HUES6 (cell line): Measurements from ENCODE around the gene MT1X.
"Not testable (repeated sequence)": the region's sequence is repeated elsewhere in the genome, so short reads cannot be mapped to it uniquely, and the experiment has no call there.

Experiments
- H3K27ac ChIP-seq: 2 replicates; pipeline ENCODE4 v1.7.0; 2013; ENCODE audit warnings: low read depth, mild to moderate bottlenecking, low read length, inconsistent platforms
- H3K27me3 ChIP-seq: 2 replicates; pipeline ENCODE4 v1.6.1; 2013; ENCODE audit warnings: low read length; ENCODE audit not compliant: control insufficient read depth, insufficient read depth
- H3K36me3 ChIP-seq: 2 replicates; pipeline ENCODE4 v1.6.1; 2013; ENCODE audit warnings: low read length; ENCODE audit not compliant: control insufficient read depth, insufficient read depth
- H3K4me1 ChIP-seq: 2 replicates; pipeline ENCODE4 v1.6.1; 2013; ENCODE audit warnings: low read length; ENCODE audit not compliant: control insufficient read depth, insufficient read depth
- H3K4me3 ChIP-seq: 2 replicates; pipeline ENCODE4 v1.5.1; 2013; ENCODE audit warnings: low read depth, low read length
- H3K9ac ChIP-seq: one replicate; pipeline ENCODE4 v1.6.1; 2013; ENCODE audit warnings: mild to moderate bottlenecking, low read length
- H3K9me3 ChIP-seq: 2 replicates; pipeline ENCODE4 v1.6.1; 2013; ENCODE audit warnings: low read depth, low read length; ENCODE audit not compliant: control insufficient read depth, insufficient read depth

Gene MT1X

GRCh38 chr16:56717532-56717931 lies 35.3 kb downstream of the MT1X start:
- H3K9me3 ChIP-seq: not testable (repeated sequence)

DNA sequence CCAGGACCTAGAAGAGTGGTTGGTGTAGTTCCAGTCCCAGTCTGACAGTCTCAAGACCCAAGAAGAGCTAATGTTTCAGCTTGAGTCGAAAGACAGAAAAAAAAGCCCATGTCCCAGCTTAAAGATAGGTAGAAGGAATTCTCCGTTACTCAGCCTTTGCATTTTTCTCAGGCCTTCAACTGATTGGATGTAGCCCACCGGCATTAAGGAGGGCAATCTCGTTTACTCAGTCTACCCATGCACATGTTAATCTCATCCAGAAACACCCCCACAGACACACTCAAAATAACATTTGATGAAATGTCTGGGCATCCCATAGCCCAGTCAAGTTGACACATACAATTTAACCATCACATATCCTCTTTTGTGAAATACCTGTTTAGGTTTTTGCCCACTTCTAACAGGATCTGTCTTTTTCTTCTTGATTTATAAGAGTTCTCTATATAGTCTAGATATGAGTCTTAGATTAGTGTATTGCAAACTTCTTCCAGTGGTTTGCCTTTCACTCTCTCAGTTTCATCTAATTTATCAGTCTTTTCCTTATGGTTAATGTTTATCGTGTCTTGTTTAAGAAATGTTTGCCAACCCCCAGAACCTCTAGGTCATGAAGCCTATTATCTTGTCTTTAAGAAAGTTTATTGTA lies 40.1 kb downstream of the MT1X start:
- H3K4me3 ChIP-seq: no peak overlapping the region

More at GRCh38 chr16:56717532-56717931, 35.3 kb downstream of the MT1X start:
- H3K4me3 ChIP-seq, H3K9ac ChIP-seq, H3K27ac ChIP-seq, H3K4me1 ChIP-seq, H3K27me3 ChIP-seq, H3K36me3 ChIP-seq: not testable (repeated sequence)

GRCh38 chr16:56724191-56724590 lies 41.9 kb downstream of the MT1X start:
- Histone ChIP-seq H3K4me3 (no peak overlapping the region), H3K4me1 (peaks cover 7% of the 10 kb centered on the region; the same call in 1 of the 2 replicates), H3K27me3 (no peaks in the 10 kb centered on the region), H3K9ac (no peak overlapping the region), H3K36me3 (no peaks in the 10 kb centered on the region), H3K27ac (no peak overlapping the region), H3K9me3 (no peaks in the 10 kb centered on the region)

More for the DNA sequence above, 40.1 kb downstream of the MT1X start:
- Histone ChIP-seq H3K9ac (no peak overlapping the region), H3K9me3 (no peaks in the 10 kb centered on the region), H3K4me1 (no peaks in the 10 kb centered on the region), H3K27ac (no peak overlapping the region), H3K27me3 (no peaks in the 10 kb centered on the region), H3K36me3 (no peaks in the 10 kb centered on the region)

DNA sequence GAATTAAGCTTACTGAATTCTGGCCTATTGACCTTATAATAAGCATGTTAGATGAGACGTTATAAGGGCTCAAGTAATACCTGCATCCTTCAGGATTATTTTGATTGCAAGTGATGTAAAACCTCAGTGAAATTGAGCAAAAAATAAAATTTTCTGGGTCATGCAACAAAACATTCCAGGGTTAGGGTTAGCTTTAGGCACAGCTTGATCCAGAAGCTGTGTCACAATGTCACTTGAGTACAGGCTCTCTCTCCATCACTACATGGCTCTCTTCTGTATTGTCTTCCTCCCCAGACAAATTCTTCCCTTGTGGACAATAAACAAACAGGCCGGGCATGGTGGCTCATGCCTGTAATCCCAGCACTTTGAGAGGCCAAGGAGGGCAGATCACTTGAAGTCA lies 44.0 kb downstream of the MT1X start:
- no peaks in the 10 kb centered on the region for H3K9me3 ChIP-seq
- H3K4me3 ChIP-seq: no peak overlapping the region
- H3K4me1 ChIP-seq: peaks cover 12% of the 10 kb centered on the region; the same call in 1 of the 2 replicates
- H3K27ac ChIP-seq: no peak overlapping the region
- no peaks in the 10 kb centered on the region for H3K36me3 ChIP-seq
- H3K9ac ChIP-seq: no peak overlapping the region
- H3K27me3 ChIP-seq: no peaks in the 10 kb centered on the region

DNA sequence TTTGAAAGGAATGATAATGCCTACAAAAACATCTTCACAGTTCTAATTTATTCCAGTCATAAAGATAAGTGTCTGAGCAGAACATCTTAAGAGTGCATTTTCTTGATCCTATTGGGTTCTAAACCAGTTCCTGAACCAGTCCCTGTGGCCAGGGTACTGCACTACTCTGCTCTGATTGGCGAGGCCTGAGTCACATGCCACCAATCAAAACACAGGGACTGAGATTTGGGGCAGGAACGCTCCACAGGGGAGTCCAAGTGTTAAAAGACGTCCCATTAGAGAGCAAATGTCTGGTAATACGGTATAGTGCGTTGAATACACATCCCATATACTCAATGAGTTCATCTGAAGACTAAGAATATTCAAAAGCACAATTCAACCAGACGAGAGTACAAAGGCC lies 44.7 kb downstream of the MT1X start:
- no peak overlapping the region for H3K9ac ChIP-seq
- H3K4me1 ChIP-seq: peaks cover 12% of the 10 kb centered on the region; the same call in 1 of the 2 replicates
- H3K36me3 ChIP-seq: no peaks in the 10 kb centered on the region
- H3K27me3 ChIP-seq: no peaks in the 10 kb centered on the region
- no peaks in the 10 kb centered on the region for H3K9me3 ChIP-seq
- H3K4me3 ChIP-seq: no peak overlapping the region
- H3K27ac ChIP-seq: no peak overlapping the region

- H3K4me3 ChIP-seq: no peak overlapping the region
Measured at GRCh38 chr16:56728027-56728426, 45.8 kb downstream of the MT1X start.

DNA sequence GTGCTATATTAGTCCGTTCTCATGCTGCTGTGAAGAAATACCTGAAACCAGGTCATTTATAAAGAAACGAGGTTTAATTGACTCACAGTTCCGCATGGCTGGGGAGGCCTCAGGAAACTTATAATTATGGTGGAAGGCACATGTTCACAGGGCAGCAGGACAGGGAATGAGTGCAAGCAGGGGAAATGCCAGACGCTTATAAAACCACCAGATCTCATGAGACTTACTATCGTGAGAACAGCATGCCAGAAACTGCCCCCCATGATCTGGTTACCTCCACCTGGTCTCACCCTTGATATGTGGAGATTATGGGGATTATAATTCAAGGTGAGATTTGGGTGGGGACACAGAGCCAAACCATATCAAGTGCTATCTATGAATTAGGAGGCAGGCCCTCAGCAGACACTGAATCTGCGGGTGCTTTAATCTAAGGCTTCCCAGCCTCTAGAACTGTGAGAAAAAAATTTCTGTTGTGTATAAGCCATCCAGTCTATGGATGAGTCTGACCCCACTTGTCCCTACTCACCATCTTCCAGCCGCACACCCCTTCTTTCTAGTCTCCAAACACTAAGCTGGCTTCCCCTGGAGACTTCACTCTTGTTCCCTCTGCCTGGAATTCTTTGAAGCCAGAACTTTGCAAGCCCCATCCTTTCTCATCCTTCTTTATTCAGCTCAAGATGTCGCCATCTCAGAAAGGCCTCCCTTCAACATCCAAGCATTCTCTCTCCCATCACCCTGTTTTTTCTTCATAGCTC lies 46.9 kb downstream of the MT1X start:
- peak overlapping the region; percentile 72; the same call in 1 of the 2 replicates for H3K27ac ChIP-seq
- H3K9me3 ChIP-seq: no peaks in the 10 kb centered on the region

More at GRCh38 chr16:56728027-56728426, 45.8 kb downstream of the MT1X start:
- Histone ChIP-seq H3K4me1 (peaks cover 12% of the 10 kb centered on the region; the same call in 1 of the 2 replicates), H3K27ac (no peak overlapping the region), H3K27me3 (no peaks in the 10 kb centered on the region), H3K36me3 (no peaks in the 10 kb centered on the region), H3K9me3 (no peaks in the 10 kb centered on the region), H3K9ac (no peak overlapping the region)

DNA sequence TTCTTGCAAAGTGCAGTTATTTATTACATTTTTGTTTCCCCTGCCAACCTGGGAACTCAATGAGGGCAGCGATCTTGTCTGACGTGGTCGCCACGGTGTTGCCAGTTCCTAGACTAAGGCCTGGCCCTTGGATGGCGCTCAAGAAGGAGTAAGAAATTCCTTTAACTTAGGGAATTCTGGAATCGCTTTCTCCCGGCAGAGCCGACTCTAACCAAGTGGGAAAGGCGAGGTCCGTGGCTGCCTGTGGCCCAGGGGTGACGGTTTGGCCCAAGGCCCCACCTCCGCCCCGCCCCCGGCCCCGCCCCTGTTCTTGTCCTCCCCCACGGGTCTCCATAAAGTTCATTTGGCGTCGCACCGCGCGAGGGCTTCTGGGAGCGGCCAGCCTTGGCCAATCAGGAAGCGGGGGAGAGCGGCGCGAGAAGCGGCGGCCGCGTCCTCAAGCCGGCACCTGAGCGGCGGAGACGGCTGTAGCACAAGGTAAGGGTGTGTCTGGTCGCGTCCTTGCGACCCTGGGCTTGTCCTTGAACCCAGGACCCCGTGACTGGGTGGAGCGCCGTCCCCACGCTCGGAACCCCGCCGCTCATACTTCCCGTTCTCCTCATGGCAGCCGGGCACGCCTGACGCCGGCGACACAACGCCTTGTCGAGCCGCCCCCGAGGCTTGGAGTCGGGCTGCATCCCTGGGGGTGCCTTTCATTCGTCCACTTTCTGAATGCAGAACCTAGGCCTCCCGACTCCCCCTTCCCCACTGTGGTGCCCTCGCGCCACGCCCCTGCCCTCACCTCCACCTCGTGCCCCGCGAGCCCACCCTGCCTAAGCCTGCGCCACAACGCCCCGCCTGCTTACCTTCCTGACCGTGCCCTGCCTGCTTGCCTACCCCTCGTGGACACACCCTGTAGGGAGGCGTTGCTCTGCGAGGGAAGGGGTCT lies 47.7 kb downstream of the MT1X start, which contains the start of gene NUP93:
NUP93 (plus strand) TSS at position 395 of the 928 bp plus-strand sequence. CDS start 18,119 bp downstream, outside the sequence.
- no peaks in the 10 kb centered on the region for H3K27me3 ChIP-seq
- H3K4me3 ChIP-seq: peak within 1 kb of the TSS; percentile 92
- H3K9ac ChIP-seq: peak within 1 kb of the TSS; percentile 92
- no peaks in the 10 kb centered on the region for H3K9me3 ChIP-seq
- peak within 1 kb of the TSS; percentile 72; the same call in 1 of the 2 replicates for H3K27ac ChIP-seq
- H3K36me3 ChIP-seq: no peaks in the 10 kb centered on the region
- peaks cover 12% of the 10 kb centered on the region; the same call in 1 of the 2 replicates for H3K4me1 ChIP-seq

More for the DNA sequence above, 46.9 kb downstream of the MT1X start:
- H3K4me3 ChIP-seq: peak overlapping the region; percentile 92
- H3K4me1 ChIP-seq: peaks cover 12% of the 10 kb centered on the region; the same call in 1 of the 2 replicates
- no peaks in the 10 kb centered on the region for H3K27me3 ChIP-seq
- no peaks in the 10 kb centered on the region for H3K36me3 ChIP-seq
- H3K9ac ChIP-seq: peak overlapping the region; percentile 74

GRCh38 chr16:56732366-56732765 lies 50.1 kb downstream of the MT1X start:
- Histone ChIP-seq H3K36me3 (peaks cover 6% of the 10 kb centered on the region), H3K27me3 (no peaks in the 10 kb centered on the region), H3K9ac (no peak overlapping the region), H3K4me1 (peaks cover 12% of the 10 kb centered on the region; the same call in 1 of the 2 replicates), H3K4me3 (no peak overlapping the region), H3K9me3 (0 out of 2 replicates have a peak, but pooled peaks cover 2% of the 10 kb centered on the region), H3K27ac (no peak overlapping the region)

- Histone ChIP-seq H3K4me1 (peaks cover 12% of the 10 kb centered on the region; the same call in 1 of the 2 replicates), H3K9ac (no peak overlapping the region), H3K4me3 (no peak overlapping the region), H3K36me3 (peaks cover 6% of the 10 kb centered on the region), H3K27ac (no peak overlapping the region), H3K9me3 (0 out of 2 replicates have a peak, but pooled peaks cover 4% of the 10 kb centered on the region), H3K27me3 (no peaks in the 10 kb centered on the region)
Measured at GRCh38 chr16:56732832-56733231, 50.6 kb downstream of the MT1X start.
